RPMI8226 (cell line): ENCODE data around the gene TNFRSF4.

ENCODE experiments used
- DNase-seq: peaks from one replicate; pipeline ENCODE4 v3.0.0-alpha.2; 2015

The TNFRSF4 gene

DNA sequence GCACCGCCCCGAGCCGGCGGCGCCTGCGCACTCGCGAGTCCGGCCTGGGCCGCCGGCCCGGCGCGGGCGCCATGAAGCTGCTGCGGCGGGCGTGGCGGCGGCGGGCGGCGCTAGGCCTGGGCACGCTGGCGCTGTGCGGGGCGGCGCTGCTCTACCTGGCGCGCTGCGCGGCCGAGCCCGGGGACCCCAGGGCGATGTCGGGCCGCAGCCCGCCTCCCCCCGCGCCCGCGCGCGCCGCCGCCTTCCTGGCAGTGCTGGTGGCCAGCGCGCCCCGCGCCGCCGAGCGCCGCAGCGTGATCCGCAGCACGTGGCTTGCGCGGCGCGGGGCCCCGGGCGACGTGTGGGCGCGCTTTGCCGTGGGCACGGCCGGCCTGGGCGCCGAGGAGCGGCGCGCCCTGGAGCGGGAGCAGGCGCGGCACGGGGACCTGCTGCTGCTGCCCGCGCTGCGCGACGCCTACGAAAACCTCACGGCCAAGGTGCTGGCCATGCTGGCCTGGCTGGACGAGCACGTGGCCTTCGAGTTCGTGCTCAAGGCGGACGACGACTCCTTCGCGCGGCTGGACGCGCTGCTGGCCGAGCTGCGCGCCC is 18.3 kb upstream of the TNFRSF4 start, which contains the start of gene B3GALT6:
TSS of gene B3GALT6 (plus strand) at position 30 of the 588 bp plus-strand sequence. CDS start at position 72, 42 bp downstream.
- no peak for DNase-seq

DNA sequence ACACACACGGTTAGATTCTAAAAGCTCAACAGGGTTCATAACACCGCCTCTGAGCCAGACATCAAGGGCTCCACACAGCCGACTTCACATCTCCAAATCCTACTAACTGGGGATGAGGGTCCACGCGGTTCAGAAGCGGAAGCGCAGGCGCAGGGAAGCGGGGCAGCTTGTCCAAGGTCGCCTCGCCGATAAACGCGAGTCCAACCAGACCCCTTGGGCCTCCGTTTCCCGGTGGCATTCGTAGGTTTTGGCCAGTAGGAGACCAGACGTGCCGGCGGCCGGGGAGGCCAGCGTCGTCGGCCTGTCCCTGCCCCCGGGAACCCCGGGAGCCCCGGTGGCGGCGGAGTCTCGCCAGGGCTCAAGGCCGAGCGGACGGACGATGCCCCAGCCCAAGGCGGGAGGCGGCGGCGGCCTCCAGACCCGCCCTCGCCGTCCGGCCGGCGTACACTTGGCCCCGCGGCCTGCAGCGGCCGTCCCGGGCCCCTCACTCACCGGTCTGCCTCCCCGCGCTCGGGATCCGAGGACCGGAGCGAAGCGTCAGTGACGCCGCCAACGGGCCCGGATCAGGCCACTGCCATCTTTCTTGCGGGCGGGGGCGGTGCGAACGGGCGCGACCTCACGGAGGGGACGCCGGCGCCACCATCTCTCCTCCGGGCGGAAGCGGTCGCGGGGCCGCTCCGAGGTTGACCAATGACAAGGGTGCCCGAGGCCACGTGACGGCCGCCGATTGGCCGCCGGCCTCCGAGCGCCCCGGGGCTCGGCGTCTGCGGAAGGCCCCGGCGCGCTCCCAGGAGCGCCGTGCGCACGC is 17.7 kb upstream of the TNFRSF4 start, which contains the start of gene SDF4:
TSS of gene SDF4 (minus strand) at position 602 of the 808 bp plus-strand sequence. CDS start 3,229 bp downstream, outside the sequence.
- DNase-seq = peak; percentile 99

DNA sequence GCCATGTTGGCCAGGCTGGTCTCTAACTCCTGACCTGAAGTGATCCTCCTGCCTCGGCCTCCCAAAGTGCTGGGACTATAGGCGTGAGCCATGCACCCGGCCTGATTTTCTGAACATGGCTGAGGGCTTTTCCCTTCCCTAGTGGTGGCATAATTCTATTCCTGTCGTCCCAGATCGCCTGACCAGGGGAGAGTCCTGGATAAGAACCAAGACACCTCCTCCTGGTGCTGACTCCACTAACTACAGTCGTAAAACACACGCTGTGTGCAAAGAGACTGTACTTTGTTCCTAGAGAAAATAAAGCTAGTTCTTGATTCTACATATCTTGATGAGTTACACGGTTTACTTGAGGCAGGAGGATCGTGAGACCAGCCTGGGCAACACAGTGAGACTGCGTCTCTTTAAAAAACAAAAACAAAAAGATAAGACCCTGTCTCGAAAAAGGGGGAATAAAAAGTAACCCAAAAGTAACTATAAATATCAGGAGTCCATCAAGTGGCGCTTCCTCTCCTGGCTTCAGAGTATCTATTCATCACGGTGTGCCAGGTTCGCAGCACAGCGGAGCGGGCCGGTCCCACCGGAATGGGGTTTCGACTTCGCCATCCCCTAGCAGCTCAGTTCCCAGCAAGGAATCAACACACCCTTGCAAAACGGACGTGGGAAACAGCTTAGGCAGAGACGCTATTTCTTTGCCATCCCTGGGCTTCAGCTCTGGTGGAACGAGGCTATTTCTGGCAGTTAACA is 16.9 kb upstream of the TNFRSF4 start:
- peak; percentile 52 for DNase-seq

DNA sequence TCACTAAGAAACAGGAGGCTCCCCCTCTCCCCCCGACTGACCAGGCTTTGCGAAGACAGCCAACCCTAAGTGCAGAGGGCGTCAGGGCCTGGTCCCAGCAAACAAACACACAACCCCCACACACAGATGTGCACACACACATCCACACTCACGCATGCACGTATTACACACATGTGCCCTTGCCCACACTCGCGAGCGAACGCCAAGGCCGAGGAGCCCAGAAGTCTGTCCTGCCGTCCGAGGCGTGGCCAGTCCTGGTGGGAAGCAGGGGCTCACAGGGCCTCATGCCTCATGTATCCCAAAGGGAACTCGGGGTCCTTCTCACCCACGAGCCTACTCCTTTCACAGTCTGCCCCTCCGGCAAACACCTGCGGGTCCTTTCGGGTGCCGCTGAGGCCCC is 15.8 kb upstream of the TNFRSF4 start:
- DNase-seq = no peak

DNA sequence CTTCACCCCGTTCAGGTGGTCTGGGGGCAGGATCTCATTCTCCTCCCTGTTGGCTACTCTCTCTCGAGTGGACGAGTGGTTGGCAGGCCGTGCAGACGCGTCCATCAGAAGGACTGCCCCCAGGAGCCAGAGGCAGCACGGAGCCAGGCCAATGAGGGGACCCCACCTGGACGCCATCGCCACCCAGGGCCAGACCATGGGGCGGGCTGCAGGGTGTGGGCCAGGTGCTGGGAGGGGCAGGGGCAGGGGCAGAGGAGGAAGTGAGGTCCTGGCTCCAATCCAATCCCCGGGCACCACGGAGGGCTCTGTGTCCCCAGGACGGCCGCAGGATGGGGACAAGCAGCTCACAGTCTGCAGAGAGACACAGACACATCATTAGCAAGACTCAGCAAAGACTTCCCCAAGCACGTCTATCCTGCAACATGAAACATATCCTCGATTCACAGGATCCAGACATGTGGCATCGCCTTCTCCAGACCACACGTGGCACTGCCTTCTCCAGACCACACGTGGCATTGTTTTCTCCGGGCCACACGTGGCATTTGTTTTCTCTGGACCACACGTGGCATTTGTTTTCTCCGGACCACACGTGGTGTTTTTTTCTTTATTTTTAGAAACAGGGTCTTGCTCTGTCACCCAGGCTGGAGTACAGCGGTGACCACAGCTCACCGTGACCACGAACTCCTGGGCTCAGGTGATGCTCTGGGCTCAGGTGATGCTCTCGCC is 14.8 kb upstream of the TNFRSF4 start:
- no peak for DNase-seq

DNA sequence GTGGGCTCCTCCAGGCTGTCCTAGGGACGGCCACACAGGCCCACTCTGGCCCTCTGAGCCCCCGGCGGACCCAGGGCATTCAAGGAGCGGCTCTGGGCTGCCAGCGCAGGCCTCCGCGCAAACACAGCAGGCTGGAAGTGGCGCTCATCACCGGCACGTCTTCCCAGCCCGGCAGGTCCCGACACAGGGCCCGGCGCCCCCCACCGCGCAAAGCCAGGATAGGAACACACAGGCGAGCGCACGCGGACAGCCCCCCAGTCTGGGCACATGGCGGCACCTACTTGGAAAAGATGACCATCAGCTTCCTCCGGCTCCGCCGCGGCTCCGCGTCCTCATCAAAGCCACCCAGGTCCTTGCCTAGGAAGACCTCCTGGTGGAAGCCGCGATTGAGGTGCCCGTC is 14.2 kb upstream of the TNFRSF4 start:
- no peak for DNase-seq

DNA sequence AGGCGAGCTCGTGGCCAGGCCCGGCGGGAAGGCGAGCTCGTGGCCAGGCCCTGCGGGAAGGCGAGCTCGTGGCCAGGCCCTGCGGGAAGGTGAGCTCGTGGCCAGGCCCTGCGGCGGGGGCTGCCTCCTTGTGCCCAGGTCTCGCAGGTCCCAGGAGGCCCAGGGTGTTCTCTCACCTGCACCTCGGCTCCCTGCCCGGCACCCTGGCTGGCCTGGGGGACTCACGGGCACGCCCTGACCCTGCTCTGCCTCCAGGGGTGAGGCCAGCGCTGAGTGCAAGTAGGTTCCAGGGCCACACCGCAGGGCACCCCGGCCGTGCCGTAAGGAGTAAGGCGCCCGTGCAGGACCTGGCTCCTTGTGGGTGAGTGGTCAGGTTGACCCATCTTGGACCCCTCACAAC is 13.4 kb upstream of the TNFRSF4 start:
- no peak for DNase-seq

DNA sequence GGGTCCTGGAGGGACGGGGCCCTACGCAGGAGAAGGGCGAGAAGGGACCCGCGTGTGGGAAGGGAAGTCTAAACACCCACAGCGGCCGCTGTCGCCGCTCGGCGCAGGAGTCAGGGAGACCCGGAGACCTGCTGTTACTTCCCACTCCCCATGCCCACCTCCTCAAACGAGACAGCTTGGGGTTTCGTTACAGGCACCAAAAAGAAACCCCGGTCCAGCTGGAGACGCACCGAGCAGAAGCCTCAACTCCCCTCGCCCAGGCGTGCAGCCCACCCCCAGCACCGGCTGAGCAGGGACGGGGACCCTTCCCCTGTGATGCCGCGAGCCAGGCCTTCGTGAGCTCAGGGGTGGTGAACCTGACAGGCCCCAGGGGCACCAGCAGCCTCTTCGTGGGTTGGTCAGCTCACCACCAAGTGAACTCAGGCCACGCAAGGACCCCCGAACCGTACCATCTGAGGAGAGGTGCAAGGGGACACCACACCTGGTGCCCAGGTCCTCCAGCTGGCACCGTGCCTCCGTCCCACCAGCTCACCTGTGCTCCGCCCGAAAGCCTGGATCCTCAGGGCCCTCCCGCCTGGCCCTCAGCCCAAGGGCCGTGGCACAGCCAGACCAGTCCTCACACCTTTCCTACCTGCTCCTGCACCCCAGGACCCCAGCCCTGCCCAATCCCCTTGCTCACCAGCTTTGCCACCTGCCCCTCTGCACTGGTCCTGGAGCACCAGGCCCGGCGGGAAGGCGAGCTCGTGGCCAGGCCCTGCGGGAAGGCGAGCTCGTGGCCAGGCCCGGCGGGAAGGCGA is 12.8 kb upstream of the TNFRSF4 start:
- no peak for DNase-seq

DNA sequence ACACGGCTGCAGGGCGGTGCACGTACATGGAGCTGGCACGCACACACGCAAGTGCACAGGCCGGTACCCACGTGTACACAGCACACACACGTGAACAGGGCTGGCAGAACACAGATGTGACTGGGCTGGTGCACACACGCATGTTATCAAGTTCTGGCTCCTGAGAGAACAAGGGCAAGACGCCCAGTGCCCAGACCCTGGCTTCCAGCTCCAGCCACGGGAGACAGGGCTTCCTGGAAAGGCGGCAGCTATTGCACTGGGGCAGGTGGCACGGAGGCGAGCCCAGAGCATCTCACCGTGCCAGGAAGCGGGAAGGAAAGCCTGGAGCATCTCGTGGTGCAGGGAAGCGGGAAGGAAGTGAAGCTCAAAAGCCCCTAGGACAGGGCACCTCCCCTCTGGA is 12.0 kb upstream of the TNFRSF4 start:
- no peak for DNase-seq

DNA sequence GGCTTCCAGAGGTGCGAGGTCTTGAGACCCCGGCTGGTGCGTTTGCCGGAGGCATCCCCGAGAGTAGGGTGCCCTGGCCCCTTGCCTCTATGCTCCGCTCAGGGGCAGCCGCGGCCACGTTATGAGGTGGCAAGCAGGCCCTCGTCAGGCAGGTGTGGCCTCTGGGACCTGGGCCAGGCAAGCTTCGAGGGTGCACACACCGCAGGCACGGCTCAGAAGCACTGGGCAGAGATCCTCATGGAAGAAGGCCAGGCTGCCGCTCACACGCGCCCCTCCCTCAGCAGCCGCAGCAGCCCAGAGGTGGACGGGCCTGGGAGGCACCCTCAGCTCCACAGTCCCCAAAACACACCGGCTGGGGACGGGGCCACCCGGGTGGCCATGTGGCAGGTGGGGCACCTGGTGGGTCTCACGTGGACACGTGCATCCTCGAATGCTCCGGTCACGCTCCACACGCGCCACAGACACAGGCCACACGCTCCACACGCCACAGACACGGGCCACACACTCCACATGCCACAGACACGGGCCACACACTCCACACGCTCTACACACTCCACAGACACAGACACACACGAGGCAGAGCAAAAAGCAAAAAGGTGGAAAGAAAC is 11.4 kb upstream of the TNFRSF4 start:
- DNase-seq = no peak

DNA sequence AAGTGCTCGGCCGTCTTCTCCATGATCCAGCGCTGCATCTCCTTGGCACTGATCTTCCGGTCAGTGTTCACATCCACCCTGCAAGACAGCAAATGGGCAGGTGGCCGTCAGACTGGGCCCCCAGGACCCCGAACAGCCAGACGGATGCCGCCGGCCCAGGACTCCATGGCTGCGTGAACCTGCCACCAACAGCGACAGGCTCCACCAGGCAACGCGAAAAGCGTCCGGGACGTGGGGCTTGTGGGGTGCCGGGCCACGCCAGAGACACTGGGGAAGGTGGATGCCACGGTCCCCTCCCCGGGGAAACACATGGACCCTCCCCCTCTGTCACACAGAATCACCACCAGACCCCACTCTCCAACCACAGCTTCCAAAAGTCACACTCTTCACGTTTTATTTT is 9.9 kb upstream of the TNFRSF4 start:
- no peak for DNase-seq

DNA sequence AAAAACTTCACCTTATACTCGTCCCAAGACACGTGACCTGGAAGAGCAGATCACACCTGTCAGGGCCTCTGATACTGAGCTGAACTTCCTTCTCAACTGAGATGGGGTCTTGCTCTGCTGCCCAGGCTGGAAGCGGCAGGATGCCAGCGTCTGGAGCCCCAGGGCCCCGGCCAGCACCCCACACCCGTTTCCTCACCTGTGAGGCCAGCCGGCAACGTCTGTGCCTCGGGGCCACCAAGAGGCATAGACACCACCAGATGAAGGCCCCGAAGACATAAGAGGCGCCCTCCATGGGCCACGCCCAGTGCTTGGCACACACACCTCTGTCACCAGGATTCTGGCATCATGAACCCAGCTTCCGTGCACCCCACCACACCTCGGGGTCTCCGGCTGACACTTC is 9.4 kb upstream of the TNFRSF4 start:
- DNase-seq = no peak

DNA sequence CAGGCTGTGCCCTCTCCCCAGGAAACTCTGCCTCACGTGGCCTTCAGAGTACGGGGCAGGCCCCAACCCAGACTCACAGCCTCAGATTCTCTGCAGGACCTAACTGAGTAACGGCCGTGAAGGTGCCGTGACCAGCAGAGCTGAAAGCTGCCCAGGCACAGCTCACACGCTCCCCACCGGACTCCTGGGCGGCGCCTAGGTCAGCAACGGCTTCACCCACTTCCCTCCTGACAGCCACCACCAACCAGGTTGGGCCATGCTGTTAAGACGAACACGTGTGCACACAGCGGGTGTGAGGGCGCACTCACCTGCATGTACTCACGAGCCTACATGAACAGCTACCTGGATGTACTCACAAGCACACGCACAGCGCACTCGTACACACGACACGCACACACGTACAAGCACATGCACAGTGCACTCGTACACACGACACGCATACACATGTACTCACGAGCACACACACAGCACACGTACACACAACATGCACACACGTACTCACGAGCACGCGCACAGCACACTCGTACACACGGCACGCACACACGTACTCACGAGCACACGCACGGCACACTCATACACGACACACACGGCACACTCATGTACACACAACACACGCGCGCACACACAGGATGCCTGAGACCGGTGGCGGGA is 8.7 kb upstream of the TNFRSF4 start:
- DNase-seq = no peak

DNA sequence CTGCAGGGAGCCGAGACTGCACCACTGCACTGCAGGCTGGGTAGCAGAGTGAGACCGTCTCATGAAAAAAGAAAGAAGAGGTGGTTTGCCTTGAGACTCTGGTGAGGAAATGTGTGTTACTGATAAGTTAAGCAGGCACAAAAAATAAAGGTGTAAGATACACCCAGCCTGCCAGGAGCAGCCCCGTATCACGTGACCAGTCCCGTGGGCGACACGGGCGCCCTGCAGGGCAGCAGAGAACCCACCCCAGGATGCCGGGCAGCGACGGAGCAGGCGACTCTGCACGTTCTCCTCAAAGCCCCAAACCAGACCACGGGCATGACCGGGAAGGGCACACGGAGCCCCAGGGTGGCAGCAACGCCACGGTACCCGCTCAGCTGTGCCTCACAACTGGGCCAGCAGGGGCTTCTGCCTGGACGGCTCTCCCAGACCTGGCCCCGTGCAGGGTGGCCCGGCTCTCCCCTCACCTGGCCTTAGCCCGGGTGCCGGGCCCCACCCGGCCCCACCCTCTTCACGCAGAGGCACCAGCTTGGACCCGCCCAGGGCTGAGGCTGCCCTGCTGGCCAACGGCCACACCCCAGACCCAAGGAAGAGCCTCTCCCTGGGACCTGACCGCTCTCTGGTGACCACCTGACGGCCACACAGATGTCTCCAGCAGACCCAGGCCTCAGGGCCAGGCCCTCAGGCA is 8.1 kb upstream of the TNFRSF4 start:
- no peak for DNase-seq

DNA sequence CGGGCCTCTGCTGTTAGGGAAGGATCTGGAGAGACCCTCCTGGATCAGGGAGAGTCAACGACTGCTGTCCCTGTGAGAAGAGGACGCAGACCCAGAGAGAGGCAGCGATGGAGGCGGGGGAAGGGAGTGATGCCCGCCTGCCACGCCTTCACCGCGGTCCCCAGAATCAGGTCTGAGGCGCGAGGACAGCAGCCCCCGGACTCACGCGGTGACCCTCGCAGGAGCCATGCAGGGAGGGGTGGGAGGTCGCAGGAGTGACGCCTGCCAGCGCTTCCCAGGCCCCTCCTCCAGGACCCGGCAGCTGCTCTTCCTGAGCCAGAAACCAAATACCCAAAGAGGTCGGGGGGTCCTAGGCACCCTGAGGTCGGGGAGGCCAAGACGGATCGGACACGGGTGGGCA is 6.2 kb upstream of the TNFRSF4 start:
- no peak for DNase-seq

DNA sequence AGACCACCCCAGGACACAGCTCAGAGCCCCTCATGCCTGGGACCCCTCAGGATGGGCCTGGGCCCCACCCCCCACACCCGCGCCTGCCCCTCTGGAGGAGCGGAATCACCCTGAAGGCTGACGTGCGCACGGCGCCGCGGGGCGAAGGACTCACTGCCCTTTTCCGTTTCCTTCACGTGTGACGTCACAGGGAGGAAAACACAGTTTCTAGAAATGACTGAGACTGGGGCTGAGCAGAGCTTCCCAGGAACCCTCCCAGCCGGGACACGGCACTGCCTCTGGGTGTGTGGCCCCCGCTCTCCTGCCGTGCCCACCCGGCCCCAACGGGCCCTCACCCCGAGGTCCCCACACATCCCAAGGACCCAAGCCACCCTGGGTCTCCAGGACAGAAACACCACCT is 5.4 kb upstream of the TNFRSF4 start:
- no peak for DNase-seq

DNA sequence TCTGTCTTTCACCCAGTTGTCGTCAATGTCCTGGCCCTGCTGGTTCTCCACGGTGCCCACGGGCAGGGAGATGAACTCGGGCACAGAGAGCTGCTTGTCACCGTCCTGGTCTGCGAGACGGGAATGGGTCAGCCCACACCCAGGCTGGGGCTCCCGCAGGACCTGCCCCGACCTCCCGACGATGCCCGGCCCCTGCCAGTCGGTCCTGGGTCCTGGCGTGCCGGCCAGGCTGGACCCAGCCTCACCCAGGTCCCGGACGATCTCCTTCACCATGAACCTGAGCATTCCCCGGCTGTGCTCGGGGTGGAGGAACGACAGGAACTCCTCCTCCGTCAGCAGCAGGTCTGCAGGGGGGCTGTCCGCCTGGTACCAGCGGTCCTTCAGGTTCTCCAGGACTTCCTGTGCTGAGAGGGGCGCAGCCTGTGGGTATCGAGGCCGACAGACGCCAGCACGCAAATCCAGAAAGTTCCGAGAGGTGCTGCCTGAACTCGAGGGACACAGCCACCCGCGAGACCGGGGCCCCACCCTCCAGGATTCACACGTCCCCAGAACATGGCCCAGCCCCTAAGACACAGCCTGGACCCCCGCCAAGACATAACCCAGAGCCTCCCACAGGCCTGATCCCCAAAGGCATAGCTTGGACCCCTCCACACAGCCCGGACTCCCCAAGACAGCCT is 4.7 kb upstream of the TNFRSF4 start:
- no peak for DNase-seq

DNA sequence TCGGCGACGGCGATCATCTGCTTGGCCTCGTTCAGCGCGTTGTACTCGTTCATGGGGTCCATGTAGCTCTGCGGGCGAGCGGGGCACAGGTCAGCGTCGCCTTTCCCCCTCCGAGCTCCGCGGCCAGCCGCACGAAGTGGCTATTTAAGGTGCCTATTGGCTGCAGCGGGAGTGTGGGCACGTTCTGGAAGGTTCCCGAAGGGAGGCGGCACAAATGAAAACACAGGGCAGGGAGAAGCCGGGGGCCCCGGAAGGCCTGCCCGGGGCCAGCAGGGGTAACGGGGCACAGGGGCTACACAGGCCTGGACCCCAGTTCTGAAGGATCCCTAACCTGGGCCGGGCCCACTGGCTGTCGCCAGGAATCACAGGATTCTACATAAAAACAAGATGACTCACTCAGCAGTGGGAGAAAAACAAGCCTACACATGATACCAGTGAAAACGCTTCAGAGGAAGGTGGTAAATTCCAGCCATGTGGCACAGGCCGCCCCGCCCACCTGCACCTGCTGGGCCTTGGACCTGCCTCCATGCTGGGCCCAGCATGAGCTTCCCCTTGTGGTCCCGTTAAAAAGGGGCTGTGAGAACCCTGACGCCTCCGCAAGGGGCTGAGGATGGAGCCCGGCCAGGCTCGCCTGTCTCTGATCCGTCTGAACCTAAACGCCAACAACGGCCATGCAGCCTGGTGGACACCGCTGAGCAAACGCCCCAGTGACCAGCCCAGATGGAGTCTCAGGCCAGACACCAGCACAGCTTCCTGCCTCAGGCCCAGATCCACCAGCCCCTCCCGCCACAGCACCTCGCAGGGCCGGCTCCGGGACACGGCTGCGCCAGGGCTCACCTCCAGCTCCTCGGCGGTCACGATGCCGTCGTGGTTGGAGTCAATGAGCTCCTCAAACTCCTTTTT is 3.9 kb upstream of the TNFRSF4 start:
- DNase-seq = no peak
